SK-N-SH (cell line): ENCODE measurements around the gene PCNX4. TPM values are rescaled to one million over a fixed set of nuclear protein-coding genes. Genes with fewer than 3 reads are reported as not detected.
A peak's percentile ranks its signal among the peaks of the same experiment; 100 is the strongest.

Experiments
- CTCF ChIA-PET: fragments of 300-600, 350-600 bp; formaldehyde crosslinking; extraction: SDS; loops from one replicate; lab custom pipeline; 2021; lab: Yijun Ruan, JAX
- POLR2A ChIA-PET: fragments of 350-600 bp; sonication (Branson Sonifier 250); formaldehyde crosslinking; extraction: SDS; loops from one replicate; lab custom pipeline; 2020; ENCODE audit warnings: antibody characterized with exemption, inconsistent platforms; lab: Yijun Ruan, JAX
- DNase-seq: peaks from one replicate; pipeline ENCODE4 v3.0.0; 2012
- H2AFZ ChIP-seq: fragments of 200-600 bp; sonication (generic); 2 replicates; pipeline ENCODE4 v1.8.1; 2016; ENCODE audit warnings: antibody characterized with exemption, mild to moderate bottlenecking, low read depth
- H3F3A ChIP-seq: fragments of 200-600 bp; sonication (generic); replicated peaks from 2 replicates; pipeline ENCODE3; 2016; ENCODE audit warnings: antibody characterized with exemption, mild to moderate bottlenecking; ENCODE audit not compliant: insufficient read depth
- H3K27ac ChIP-seq, 2 experiments: fragments of 200-500 bp in 1 of 2; fragments of 200-600 bp in 1 of 2; sonication (Bioruptor generic) in 1 of 2; sonication (generic), shearing (Covaris generic) in 1 of 2; 2 replicates each; pipeline versions ENCODE4 v1.5.1 to v1.6.1; 2014 to 2016; ENCODE audit warnings: low read depth in 2 of 2, inconsistent platforms in 1 of 2, low read length in 1 of 2, mild to moderate bottlenecking in 1 of 2, mixed read lengths in 1 of 2
- H3K27me3 ChIP-seq: fragments of 200-600 bp; sonication (generic), shearing (Covaris generic); 2 replicates; pipeline ENCODE4 v1.6.1; 2016; ENCODE audit warnings: mixed run types; ENCODE audit not compliant: insufficient read depth
- H3K36me3 ChIP-seq, 2 experiments: fragments of 200-500 bp in 1 of 2; fragments of 200-600 bp in 1 of 2; sonication (Bioruptor generic) in 1 of 2; sonication (generic) in 1 of 2; replicated peaks in 1 of 2; 2 replicates each; pipeline versions ENCODE3 to v1.5.1; 2014 to 2016; ENCODE audit warnings: low read length in 1 of 2, mild to moderate bottlenecking in 1 of 2; ENCODE audit not compliant: insufficient read depth in 2 of 2, control insufficient read depth in 1 of 2
- H3K4me1 ChIP-seq, 2 experiments: fragments of 200-500 bp in 1 of 2; fragments of 200-600 bp in 1 of 2; sonication (Bioruptor generic) in 1 of 2; sonication (generic), shearing (Covaris generic) in 1 of 2; 2 replicates each; pipeline versions ENCODE4 v1.5.1 to v1.6.1; 2014 to 2016; ENCODE audit warnings: low read depth in 1 of 2, low read length in 1 of 2, mixed run types in 1 of 2; ENCODE audit not compliant: insufficient read depth in 2 of 2, control insufficient read depth in 1 of 2
- H3K4me2 ChIP-seq: fragments of 200-600 bp; sonication (generic), shearing (Covaris generic); 2 replicates; pipeline ENCODE4 v1.6.1; 2017; ENCODE audit warnings: mixed run types
- H3K4me3 ChIP-seq, 2 experiments: fragments of 200-500 bp in 1 of 2; fragments of 200-600 bp in 1 of 2; sonication (Bioruptor generic) in 1 of 2; sonication (generic), shearing (Covaris generic) in 1 of 2; 2 replicates each; pipeline versions ENCODE4 v1.5.1 to v1.8.1; 2014 to 2016; ENCODE audit warnings: low read depth in 2 of 2, inconsistent platforms in 1 of 2, low read length in 1 of 2, mild to moderate bottlenecking in 1 of 2, mixed read lengths in 1 of 2, moderate library complexity in 1 of 2
- H3K79me2 ChIP-seq: fragments of 200-600 bp; sonication (generic); 2 replicates; pipeline ENCODE4 v1.8.1; 2017; ENCODE audit warnings: mild to moderate bottlenecking; ENCODE audit not compliant: insufficient read depth
- H3K9ac ChIP-seq: fragments of 200-600 bp; sonication (generic); 2 replicates; pipeline ENCODE4 v1.6.1; 2017; ENCODE audit warnings: mixed run types
- H3K9me2 ChIP-seq: fragments of 200-600 bp; sonication (generic); 2 replicates; pipeline ENCODE4 v1.6.1; 2017; ENCODE audit warnings: mixed run types
- H3K9me3 ChIP-seq: fragments of 200-600 bp; sonication (generic); 2 replicates; pipeline ENCODE4 v1.6.1; 2017; ENCODE audit warnings: mixed run types, mild to moderate bottlenecking, moderate library complexity
- H4K20me1 ChIP-seq: fragments of 200-600 bp; sonication (generic); 2 replicates; pipeline ENCODE4 v1.6.1; 2017; ENCODE audit warnings: mild to moderate bottlenecking, mixed run types; ENCODE audit not compliant: insufficient read depth
- EP300 ChIP-seq, 2 experiments: IDR thresholded peaks; 2 replicates each; pipeline versions ENCODE4 v1.4.0 to v1.6.1; 2012; ENCODE audit warnings: borderline replicate concordance in 1 of 2, low read depth in 1 of 2, low read length in 1 of 2
- EZH2phosphoT487 ChIP-seq: fragments of 200-600 bp; sonication (generic); IDR thresholded peaks from 2 replicates; pipeline ENCODE4 v1.6.1; 2017; ENCODE audit warnings: low read depth, mixed run types, mild to moderate bottlenecking, antibody characterized with exemption, moderate library complexity, borderline replicate concordance
- FOSL2 ChIP-seq: IDR thresholded peaks from 2 replicates; pipeline ENCODE4 v1.4.0; 2012; ENCODE audit warnings: low read depth, mild to moderate bottlenecking, moderate library complexity, borderline replicate concordance
- FOXJ3 ChIP-seq: sonication (generic); formaldehyde crosslinking; IDR thresholded peaks from 2 replicates; pipeline ENCODE4 v1.5.1; 2020; ENCODE audit warnings: mild to moderate bottlenecking, missing genetic modification reagents
- FOXM1 ChIP-seq: IDR thresholded peaks from 2 replicates; pipeline ENCODE4 v1.4.0; 2012; ENCODE audit warnings: low read depth, mild to moderate bottlenecking
- GABPA ChIP-seq: IDR thresholded peaks from 2 replicates; pipeline ENCODE4 v1.4.0; 2012; ENCODE audit warnings: low read depth, mild to moderate bottlenecking
- GATA2 ChIP-seq: sonication (generic); formaldehyde crosslinking; IDR thresholded peaks from 2 replicates; pipeline ENCODE4 v1.5.0; 2020; ENCODE audit warnings: mild to moderate bottlenecking, missing genetic modification reagents
- MEF2A ChIP-seq: IDR thresholded peaks from 2 replicates; pipeline ENCODE4 v1.4.0; 2012; ENCODE audit warnings: low read depth, borderline replicate concordance
- NFIC ChIP-seq: IDR thresholded peaks from 2 replicates; pipeline ENCODE4 v1.4.0; 2012; ENCODE audit warnings: borderline replicate concordance
- NRF1 ChIP-seq: IDR thresholded peaks from 2 replicates; pipeline ENCODE4 v1.6.1; 2012; ENCODE audit warnings: low read depth, mild to moderate bottlenecking, low read length
- RFX5 ChIP-seq: IDR thresholded peaks from 2 replicates; pipeline ENCODE4 v1.6.1; 2012; ENCODE audit warnings: mild to moderate bottlenecking, improper control_type of control experiment, low read length
- SIN3A ChIP-seq: IDR thresholded peaks from 2 replicates; pipeline ENCODE4 v1.6.1; 2012; ENCODE audit warnings: low read depth, mild to moderate bottlenecking, low read length, moderate library complexity, borderline replicate concordance
- YY1 ChIP-seq: IDR thresholded peaks from 2 replicates; pipeline ENCODE4 v1.4.0; 2012; ENCODE audit warnings: low read depth, mild to moderate bottlenecking
- WGBS: methylation state at CpG from one replicate; pipeline ENCODE4 v1.1.6; 2017; ENCODE audit warnings: low lambda C conversion rate; 5-methylcytosine and 5-hydroxymethylcytosine counted together
- polyA plus RNA-seq, 3 experiments: library from polyadenylated mRNA; depleted of rRNA; stranded (reverse); fragments of >200 nt; gene quantifications; 2 replicates each; pipeline ENCODE4 v1.2.3, GENCODE V29; 2012
- TF ChIP-seq, protein P1 (sequence below): fragments of 200-600 bp; sonication (generic); IDR thresholded peaks from 2 replicates; pipeline ENCODE4 v1.6.1; 2017; ENCODE audit warnings: antibody characterized with exemption, mild to moderate bottlenecking, moderate library complexity
- TF ChIP-seq, protein P2 (sequence below): IDR thresholded peaks from 2 replicates; pipeline ENCODE4 v1.4.0; 2012; ENCODE audit warnings: low read depth, borderline replicate concordance
- TF ChIP-seq, protein P3 (sequence below): IDR thresholded peaks from 2 replicates; pipeline ENCODE4 v1.6.1; 2012; ENCODE audit warnings: mild to moderate bottlenecking, low read depth, low read length, moderate library complexity
- TF ChIP-seq, protein P4 (sequence below): IDR thresholded peaks from 2 replicates; pipeline ENCODE4 v1.4.0; 2012; ENCODE audit warnings: low read depth, borderline replicate concordance

The PCNX4 gene
- polyA plus RNA-seq, 1 of the 3 experiments (the other 2 are of a cell fraction) = 21.1 TPM

DNA sequence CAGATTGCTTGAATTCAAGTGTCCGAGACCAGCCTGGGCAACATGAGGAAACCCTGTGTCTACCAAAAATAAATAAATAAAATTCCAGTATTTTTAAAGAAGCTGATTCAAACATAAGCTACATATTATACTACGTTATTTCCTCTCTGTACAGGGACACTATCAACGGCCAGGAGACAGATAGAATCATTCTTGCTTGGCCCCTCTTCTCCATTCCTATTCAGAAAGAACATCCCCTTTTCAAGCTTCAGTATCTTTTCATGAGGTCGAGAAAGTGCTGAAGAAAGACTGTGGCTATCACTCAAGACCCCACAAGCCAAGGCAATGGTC is 73.8 kb downstream of the PCNX4 start (continued):
- TF ChIP-seq, protein P1, sequence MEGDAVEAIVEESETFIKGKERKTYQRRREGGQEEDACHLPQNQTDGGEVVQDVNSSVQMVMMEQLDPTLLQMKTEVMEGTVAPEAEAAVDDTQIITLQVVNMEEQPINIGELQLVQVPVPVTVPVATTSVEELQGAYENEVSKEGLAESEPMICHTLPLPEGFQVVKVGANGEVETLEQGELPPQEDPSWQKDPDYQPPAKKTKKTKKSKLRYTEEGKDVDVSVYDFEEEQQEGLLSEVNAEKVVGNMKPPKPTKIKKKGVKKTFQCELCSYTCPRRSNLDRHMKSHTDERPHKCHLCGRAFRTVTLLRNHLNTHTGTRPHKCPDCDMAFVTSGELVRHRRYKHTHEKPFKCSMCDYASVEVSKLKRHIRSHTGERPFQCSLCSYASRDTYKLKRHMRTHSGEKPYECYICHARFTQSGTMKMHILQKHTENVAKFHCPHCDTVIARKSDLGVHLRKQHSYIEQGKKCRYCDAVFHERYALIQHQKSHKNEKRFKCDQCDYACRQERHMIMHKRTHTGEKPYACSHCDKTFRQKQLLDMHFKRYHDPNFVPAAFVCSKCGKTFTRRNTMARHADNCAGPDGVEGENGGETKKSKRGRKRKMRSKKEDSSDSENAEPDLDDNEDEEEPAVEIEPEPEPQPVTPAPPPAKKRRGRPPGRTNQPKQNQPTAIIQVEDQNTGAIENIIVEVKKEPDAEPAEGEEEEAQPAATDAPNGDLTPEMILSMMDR = no peak
- TF ChIP-seq EP300 (IDR thresholded peaks at IDR 0.05; ENCODE audit: borderline replicate concordance in 1 of 2, low read depth in 1 of 2, low read length in 1 of 2) (no peak), FOXM1 (no peak), NFIC (no peak), GATA2 (CRISPR knock-in tag) (no peak)
- TF ChIP-seq, all 33 proteins: peak for 0

DNA sequence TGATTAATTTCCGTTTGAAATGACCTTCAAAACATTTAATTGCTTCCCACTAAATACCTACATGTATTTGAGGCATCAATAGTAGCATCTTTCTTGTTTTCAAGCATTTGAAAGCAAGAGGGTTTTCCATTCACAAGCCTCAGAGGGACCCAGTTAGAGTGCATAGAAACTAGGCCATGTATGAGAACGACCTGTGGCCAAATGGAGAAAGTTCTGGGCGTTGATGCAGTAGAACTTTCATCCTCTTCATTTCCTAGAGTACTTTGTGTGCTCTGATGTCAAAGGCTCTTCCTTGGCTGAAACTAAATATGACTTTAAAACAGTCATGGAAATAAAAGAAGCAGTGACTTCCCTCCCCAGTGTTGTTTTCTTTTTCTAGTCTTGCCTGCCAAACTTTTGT is 74.4 kb downstream of the PCNX4 start:
- peaks cover 7% of the 10 kb centered on the region for H3F3A ChIP-seq
- no peaks in the 10 kb centered on the region for H3K9me2 ChIP-seq
- no peak for TF ChIP-seq NFIC
- TF ChIP-seq, protein P2, sequence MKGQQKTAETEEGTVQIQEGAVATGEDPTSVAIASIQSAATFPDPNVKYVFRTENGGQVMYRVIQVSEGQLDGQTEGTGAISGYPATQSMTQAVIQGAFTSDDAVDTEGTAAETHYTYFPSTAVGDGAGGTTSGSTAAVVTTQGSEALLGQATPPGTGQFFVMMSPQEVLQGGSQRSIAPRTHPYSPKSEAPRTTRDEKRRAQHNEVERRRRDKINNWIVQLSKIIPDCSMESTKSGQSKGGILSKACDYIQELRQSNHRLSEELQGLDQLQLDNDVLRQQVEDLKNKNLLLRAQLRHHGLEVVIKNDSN = no peak
- no peak for TF ChIP-seq FOXJ3 (CRISPR knock-in tag)
- TF ChIP-seq, protein P3, sequence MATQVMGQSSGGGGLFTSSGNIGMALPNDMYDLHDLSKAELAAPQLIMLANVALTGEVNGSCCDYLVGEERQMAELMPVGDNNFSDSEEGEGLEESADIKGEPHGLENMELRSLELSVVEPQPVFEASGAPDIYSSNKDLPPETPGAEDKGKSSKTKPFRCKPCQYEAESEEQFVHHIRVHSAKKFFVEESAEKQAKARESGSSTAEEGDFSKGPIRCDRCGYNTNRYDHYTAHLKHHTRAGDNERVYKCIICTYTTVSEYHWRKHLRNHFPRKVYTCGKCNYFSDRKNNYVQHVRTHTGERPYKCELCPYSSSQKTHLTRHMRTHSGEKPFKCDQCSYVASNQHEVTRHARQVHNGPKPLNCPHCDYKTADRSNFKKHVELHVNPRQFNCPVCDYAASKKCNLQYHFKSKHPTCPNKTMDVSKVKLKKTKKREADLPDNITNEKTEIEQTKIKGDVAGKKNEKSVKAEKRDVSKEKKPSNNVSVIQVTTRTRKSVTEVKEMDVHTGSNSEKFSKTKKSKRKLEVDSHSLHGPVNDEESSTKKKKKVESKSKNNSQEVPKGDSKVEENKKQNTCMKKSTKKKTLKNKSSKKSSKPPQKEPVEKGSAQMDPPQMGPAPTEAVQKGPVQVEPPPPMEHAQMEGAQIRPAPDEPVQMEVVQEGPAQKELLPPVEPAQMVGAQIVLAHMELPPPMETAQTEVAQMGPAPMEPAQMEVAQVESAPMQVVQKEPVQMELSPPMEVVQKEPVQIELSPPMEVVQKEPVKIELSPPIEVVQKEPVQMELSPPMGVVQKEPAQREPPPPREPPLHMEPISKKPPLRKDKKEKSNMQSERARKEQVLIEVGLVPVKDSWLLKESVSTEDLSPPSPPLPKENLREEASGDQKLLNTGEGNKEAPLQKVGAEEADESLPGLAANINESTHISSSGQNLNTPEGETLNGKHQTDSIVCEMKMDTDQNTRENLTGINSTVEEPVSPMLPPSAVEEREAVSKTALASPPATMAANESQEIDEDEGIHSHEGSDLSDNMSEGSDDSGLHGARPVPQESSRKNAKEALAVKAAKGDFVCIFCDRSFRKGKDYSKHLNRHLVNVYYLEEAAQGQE = no peak
- TF ChIP-seq, protein P4, sequence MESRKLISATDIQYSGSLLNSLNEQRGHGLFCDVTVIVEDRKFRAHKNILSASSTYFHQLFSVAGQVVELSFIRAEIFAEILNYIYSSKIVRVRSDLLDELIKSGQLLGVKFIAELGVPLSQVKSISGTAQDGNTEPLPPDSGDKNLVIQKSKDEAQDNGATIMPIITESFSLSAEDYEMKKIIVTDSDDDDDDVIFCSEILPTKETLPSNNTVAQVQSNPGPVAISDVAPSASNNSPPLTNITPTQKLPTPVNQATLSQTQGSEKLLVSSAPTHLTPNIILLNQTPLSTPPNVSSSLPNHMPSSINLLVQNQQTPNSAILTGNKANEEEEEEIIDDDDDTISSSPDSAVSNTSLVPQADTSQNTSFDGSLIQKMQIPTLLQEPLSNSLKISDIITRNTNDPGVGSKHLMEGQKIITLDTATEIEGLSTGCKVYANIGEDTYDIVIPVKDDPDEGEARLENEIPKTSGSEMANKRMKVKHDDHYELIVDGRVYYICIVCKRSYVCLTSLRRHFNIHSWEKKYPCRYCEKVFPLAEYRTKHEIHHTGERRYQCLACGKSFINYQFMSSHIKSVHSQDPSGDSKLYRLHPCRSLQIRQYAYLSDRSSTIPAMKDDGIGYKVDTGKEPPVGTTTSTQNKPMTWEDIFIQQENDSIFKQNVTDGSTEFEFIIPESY = no peak
- no peak for TF ChIP-seq NRF1
- no peak for TF ChIP-seq RFX5
- TF ChIP-seq SIN3A = no peak
- no peak for TF ChIP-seq GABPA
- TF ChIP-seq FOSL2 = no peak
- TF ChIP-seq, protein P1 = no peak
- TF ChIP-seq EZH2phosphoT487 = no peak
- no peak for TF ChIP-seq GATA2 (CRISPR knock-in tag)
- TF ChIP-seq MEF2A = no peak
- no peak for TF ChIP-seq EP300 (IDR thresholded peaks at IDR 0.05; ENCODE audit: borderline replicate concordance in 1 of 2, low read depth in 1 of 2, low read length in 1 of 2)
- TF ChIP-seq YY1 = no peak
- WGBS = 65% methylated on average over 3 of the region's 3 CpGs
- no peak for DNase-seq
- H3K79me2 ChIP-seq = peaks cover 38% of the 10 kb centered on the region
- H3K27me3 ChIP-seq = no peaks in the 10 kb centered on the region
- H3K27ac ChIP-seq = peak overlapping the region; percentile 78 to 96; a peak in 3 of 4 replicates
- H3K4me1 ChIP-seq = peaks cover 6 to 11% of the 10 kb centered on the region in 2 experiments; a peak in 2 of 4 replicates
- ChIA-PET POLR2A (interaction anchor here (1.0 kb wide), 1 partner anchor 12 kb away, joined by 3 read pairs; no protein-coding TSS in a partner anchor), CTCF (interaction anchor here (0.6 to 3.5 kb wide), 7 partner anchors 9 to 291 kb away, joined by 3 to 33 read pairs (median 4); no protein-coding TSS in a partner anchor)
- peak overlapping the region; percentile 99 for H2AFZ ChIP-seq
- peak overlapping the region; percentile 82; the same call in 1 of the 2 replicates for H3K9ac ChIP-seq
- no peaks in the 10 kb centered on the region for H3K9me3 ChIP-seq
- H3K4me2 ChIP-seq = peak overlapping the region; percentile 87
- peaks cover 0 to 5% of the 10 kb centered on the region in 2 experiments for H3K36me3 ChIP-seq
- H4K20me1 ChIP-seq = no peaks in the 10 kb centered on the region
- H3K4me3 ChIP-seq = 0 out of 4 replicates have a peak overlapping the region, but pooled peaks of 1 of the 2 experiments have one; percentile 79
